Measurements from ENCODE around the gene CTNNA2. TPM values are rescaled to one million over a fixed set of nuclear protein-coding genes. Genes with fewer than 3 reads are reported as not detected.

Gene CTNNA2
- total and polyA plus RNA-seq, 9 of the 15 experiments (the other 6 are each of a cell fraction or from before 2014, with no cell fraction given): 0.03 to 0.40 (median 0.15) TPM

DNA sequence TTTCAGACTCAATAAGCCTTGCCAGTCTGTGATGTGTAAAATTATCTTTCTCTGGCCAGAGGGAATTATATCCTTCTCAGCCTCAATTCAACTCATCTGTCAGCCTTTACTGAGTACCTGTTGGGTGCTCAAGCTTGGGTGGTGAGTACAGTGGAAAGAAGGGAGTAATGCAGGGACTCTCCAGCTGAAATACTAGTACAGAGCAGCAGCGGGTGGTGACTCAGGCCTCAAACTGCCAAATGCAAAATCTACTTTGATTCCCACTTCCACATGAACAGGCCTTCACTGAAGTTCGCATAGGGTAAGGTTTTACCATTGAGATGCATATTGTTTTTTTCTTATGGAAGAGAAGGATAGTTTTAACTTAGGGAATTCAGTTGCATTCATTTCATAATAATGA, 464.9 kb downstream of the CTNNA2 start (continued):
- TF ChIP-seq, protein P1, sequence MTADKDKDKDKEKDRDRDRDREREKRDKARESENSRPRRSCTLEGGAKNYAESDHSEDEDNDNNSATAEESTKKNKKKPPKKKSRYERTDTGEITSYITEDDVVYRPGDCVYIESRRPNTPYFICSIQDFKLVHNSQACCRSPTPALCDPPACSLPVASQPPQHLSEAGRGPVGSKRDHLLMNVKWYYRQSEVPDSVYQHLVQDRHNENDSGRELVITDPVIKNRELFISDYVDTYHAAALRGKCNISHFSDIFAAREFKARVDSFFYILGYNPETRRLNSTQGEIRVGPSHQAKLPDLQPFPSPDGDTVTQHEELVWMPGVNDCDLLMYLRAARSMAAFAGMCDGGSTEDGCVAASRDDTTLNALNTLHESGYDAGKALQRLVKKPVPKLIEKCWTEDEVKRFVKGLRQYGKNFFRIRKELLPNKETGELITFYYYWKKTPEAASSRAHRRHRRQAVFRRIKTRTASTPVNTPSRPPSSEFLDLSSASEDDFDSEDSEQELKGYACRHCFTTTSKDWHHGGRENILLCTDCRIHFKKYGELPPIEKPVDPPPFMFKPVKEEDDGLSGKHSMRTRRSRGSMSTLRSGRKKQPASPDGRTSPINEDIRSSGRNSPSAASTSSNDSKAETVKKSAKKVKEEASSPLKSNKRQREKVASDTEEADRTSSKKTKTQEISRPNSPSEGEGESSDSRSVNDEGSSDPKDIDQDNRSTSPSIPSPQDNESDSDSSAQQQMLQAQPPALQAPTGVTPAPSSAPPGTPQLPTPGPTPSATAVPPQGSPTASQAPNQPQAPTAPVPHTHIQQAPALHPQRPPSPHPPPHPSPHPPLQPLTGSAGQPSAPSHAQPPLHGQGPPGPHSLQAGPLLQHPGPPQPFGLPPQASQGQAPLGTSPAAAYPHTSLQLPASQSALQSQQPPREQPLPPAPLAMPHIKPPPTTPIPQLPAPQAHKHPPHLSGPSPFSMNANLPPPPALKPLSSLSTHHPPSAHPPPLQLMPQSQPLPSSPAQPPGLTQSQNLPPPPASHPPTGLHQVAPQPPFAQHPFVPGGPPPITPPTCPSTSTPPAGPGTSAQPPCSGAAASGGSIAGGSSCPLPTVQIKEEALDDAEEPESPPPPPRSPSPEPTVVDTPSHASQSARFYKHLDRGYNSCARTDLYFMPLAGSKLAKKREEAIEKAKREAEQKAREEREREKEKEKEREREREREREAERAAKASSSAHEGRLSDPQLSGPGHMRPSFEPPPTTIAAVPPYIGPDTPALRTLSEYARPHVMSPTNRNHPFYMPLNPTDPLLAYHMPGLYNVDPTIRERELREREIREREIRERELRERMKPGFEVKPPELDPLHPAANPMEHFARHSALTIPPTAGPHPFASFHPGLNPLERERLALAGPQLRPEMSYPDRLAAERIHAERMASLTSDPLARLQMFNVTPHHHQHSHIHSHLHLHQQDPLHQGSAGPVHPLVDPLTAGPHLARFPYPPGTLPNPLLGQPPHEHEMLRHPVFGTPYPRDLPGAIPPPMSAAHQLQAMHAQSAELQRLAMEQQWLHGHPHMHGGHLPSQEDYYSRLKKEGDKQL (CRISPR knock-in tag; IDR thresholded peaks at IDR 0.05; ENCODE audit: borderline replicate concordance): no peak
- TF ChIP-seq MYNN (IDR thresholded peaks at IDR 0.05) (no peak), MYNN (CRISPR knock-in tag; IDR thresholded peaks at IDR 0.05) (no peak), SP1 (CRISPR knock-in tag; IDR thresholded peaks at IDR 0.05) (no peak), SLC30A9 (CRISPR knock-in tag; IDR thresholded peaks at IDR 0.05) (no peak), COPS2 (conservative IDR thresholded peaks at IDR 0.05) (no peak), ZZZ3 (IDR thresholded peaks at IDR 0.05) (no peak), ZNF316 (IDR thresholded peaks at IDR 0.05) (no peak)
- TF ChIP-seq, protein P2, sequence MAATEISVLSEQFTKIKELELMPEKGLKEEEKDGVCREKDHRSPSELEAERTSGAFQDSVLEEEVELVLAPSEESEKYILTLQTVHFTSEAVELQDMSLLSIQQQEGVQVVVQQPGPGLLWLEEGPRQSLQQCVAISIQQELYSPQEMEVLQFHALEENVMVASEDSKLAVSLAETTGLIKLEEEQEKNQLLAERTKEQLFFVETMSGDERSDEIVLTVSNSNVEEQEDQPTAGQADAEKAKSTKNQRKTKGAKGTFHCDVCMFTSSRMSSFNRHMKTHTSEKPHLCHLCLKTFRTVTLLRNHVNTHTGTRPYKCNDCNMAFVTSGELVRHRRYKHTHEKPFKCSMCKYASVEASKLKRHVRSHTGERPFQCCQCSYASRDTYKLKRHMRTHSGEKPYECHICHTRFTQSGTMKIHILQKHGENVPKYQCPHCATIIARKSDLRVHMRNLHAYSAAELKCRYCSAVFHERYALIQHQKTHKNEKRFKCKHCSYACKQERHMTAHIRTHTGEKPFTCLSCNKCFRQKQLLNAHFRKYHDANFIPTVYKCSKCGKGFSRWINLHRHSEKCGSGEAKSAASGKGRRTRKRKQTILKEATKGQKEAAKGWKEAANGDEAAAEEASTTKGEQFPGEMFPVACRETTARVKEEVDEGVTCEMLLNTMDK (IDR thresholded peaks at IDR 0.05; ENCODE audit: borderline replicate concordance, insufficient read depth, low read depth, low read length, poor library complexity, severe bottlenecking): no peak

Data from K562 (cell line).